Pancreas (tissue), 10 donors: ENCODE measurements around the gene DLG2. TPM values are rescaled to one million over a fixed set of nuclear protein-coding genes. Genes with fewer than 3 reads are reported as not detected.

Experiments
- ATAC-seq, 4 donors: fragments of 200-7000 bp; cut with Tn5 transposase; one replicate each; pipeline versions ENCODE4 v1.8.0 to v1.9.1; 2020; ENCODE audit warnings: mild to moderate bottlenecking in 4 of 4, moderate library complexity in 4 of 4
- DNase-seq, 6 donors: peaks; one replicate each; pipeline ENCODE4 v3.0.0-alpha.2; 2020
- FAIRE-seq: peaks from 2 replicates; lab custom pipeline; 2012; peaks lifted over from hg19 to GRCh38; lab: Jason Lieb, UNC
- H3K27ac ChIP-seq, 4 donors: fragments of 200-600 bp; sonication (generic); 1 replicate in 3 of 4; 2 replicates in 1 of 4; pipeline versions ENCODE4 v1.5.0 to v1.8.0; 2020
- H3K27me3 ChIP-seq, 4 donors: fragments of 200-600 bp; one replicate each; pipeline ENCODE4 v1.8.0; 2021
- H3K36me3 ChIP-seq, 3 donors: fragments of 200-600 bp; sonication (generic) in 1 of 3; one replicate each; pipeline versions ENCODE4 v1.5.0 to v1.8.0; 2020 to 2021
- H3K4me1 ChIP-seq, 3 donors: fragments of 200-600 bp; one replicate each; pipeline ENCODE4 v1.8.0; 2021
- H3K4me3 ChIP-seq, 4 donors: fragments of 200-600 bp; sonication (generic) in 2 of 4; one replicate each; pipeline versions ENCODE4 v1.5.0 to v1.8.0; 2020 to 2021
- H3K9me3 ChIP-seq, 4 donors: fragments of 200-600 bp; one replicate each; pipeline ENCODE4 v1.8.0; 2021
- WGBS, 2 donors: extraction: QIAGEN DNeasy Blood & Tissue Kit; methylation state at CpG; one replicate each; pipeline ENCODE4 v1.1.7; 2013; 5-methylcytosine and 5-hydroxymethylcytosine counted together
- intact Hi-C, 3 donors: fragments of 100-400 bp; cut with DNase I; formaldehyde crosslinking; loops; one replicate each; pipeline versions ENCODE4 v1.11.1 to v1.14.2; 2022
- polyA plus RNA-seq, 2 donors: library from polyadenylated mRNA; stranded (reverse); fragments of 200-250 nt; gene quantifications; one replicate each; pipeline ENCODE4 v1.2.3, GENCODE V29; 2013
- total RNA-seq, 6 donors: library from RNA; stranded (reverse); fragmentation: NEBNext Ultra II Directional in 4 of 6; extraction: Animal tissue kit (Norgen Biotek cat#: 25700) in 4 of 6; gene quantifications; one replicate each; pipeline versions ENCODE4 v1.2.1 to v1.2.4, GENCODE V29; 2021 to 2023
- TF ChIP-seq, protein P1 (sequence below), 4 donors: fragments of 200-600 bp; sonication (generic) in 3 of 4; IDR thresholded peaks; one replicate each; pipeline versions ENCODE4 v1.5.0 to v1.8.0; 2021; ENCODE audit warnings: antibody characterized with exemption in 4 of 4
- donor health status: healthy with polysubstance abuse.
- donor health status: DM: no; HTN: no; CAD: no; lungs with moderate emphysema.
- donor health status: DM: no; HTN: no; CAD: no.
- donor health status: control.
- donor health status: control.
- donor health status: Bipolar disorder and iron deficiency.
- donor health status: DM: yes; HTN: yes; CAD: no.
- donor health status: DM: no; HTN: no; CAD: no.
- donor health status: DM: no; HTN: no; CAD: no.
- donor health status: DM: yes; HTN: yes; CAD: no.

The DLG2 gene
- total and polyA plus RNA-seq, 8 donors: 1.2 to 5.4 (median 3.6) TPM

DNA sequence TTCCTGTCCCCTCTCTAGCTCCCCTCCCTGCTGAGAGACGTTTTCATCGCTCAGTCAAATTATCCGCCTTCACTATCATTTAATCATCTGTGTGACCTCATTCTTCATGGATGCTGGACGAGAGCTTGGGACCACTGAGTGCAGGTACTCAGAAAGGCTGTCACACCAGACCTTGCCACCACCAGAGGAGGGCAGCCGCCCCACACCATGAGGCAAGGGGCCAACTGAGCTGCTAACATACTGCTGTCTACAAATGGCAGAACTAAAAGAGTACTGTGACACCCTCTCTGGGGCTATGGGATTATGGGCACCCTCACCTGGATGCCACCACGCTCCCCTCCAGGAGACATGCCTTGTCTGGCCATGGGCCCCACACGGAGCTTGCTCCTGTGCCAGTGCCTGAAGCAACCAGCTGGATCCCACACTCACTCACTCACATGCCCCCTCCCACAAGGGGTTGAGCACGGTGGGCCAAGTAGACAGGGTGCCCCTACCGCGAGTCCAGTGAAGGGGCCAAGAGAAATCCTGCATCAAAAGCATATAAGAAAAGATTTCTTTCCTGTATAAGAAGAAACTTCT is 1670.9 kb downstream of the DLG2 start:
- ATAC-seq (no peak), DNase-seq (peak in 2 of 6 donors; percentile 24 to 43)

DNA sequence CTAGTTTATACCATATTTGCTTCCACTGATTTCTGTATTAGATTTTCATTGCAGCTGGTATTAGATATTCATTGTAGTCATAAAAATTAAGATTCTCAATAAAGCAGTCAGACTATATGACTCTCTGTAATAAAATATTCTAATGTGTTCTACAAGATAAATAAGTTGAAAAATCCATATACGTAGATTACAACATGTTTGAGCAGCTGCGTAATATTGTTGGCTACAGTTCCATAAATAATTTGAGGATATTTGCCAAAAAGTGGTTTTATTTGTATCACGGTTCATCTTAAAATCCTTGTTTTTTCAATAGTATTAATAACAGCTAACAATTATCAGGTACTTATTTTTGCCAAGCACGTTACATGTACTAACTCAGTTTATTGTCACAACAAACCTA is 1672.4 kb downstream of the DLG2 start:
- Histone ChIP-seq H3K4me1 (peaks cover 11 to 19% (median 12%) of the 10 kb centered on the region in 3 donors), H3K9me3 (no peaks in the 10 kb centered on the region), H3K27me3 (no peaks in the 10 kb centered on the region), H3K4me3 (no peak overlapping the region), H3K27ac (no peak overlapping the region), H3K36me3 (no peaks in the 10 kb centered on the region)
- TF ChIP-seq, protein P1, sequence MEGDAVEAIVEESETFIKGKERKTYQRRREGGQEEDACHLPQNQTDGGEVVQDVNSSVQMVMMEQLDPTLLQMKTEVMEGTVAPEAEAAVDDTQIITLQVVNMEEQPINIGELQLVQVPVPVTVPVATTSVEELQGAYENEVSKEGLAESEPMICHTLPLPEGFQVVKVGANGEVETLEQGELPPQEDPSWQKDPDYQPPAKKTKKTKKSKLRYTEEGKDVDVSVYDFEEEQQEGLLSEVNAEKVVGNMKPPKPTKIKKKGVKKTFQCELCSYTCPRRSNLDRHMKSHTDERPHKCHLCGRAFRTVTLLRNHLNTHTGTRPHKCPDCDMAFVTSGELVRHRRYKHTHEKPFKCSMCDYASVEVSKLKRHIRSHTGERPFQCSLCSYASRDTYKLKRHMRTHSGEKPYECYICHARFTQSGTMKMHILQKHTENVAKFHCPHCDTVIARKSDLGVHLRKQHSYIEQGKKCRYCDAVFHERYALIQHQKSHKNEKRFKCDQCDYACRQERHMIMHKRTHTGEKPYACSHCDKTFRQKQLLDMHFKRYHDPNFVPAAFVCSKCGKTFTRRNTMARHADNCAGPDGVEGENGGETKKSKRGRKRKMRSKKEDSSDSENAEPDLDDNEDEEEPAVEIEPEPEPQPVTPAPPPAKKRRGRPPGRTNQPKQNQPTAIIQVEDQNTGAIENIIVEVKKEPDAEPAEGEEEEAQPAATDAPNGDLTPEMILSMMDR (IDR thresholded peaks at IDR 0.05): no peak
- DNase-seq (no peak), ATAC-seq (peak in 1 of 4 donors; percentile 55), FAIRE-seq (no peak)
- intact Hi-C loops: no loop called here
- 41 to 43% methylated on average over 4 of the region's 4 CpGs for WGBS, 2 donors

More for the DNA sequence above, 1670.9 kb downstream of the DLG2 start:
- no peaks in the 10 kb centered on the region for H3K27me3 ChIP-seq
- no peak overlapping the region for H3K4me3 ChIP-seq
- H3K4me1 ChIP-seq: peaks cover 11 to 19% (median 12%) of the 10 kb centered on the region in 3 donors
- intact Hi-C loops: no loop called here
- TF ChIP-seq, protein P1 (IDR thresholded peaks at IDR 0.05): no peak
- H3K27ac ChIP-seq: no peak overlapping the region
- no peak for FAIRE-seq
- H3K9me3 ChIP-seq: no peaks in the 10 kb centered on the region
- 94 to 96% methylated on average over 10 of the region's 10 CpGs for WGBS, 2 donors
- H3K36me3 ChIP-seq: no peaks in the 10 kb centered on the region

DNA sequence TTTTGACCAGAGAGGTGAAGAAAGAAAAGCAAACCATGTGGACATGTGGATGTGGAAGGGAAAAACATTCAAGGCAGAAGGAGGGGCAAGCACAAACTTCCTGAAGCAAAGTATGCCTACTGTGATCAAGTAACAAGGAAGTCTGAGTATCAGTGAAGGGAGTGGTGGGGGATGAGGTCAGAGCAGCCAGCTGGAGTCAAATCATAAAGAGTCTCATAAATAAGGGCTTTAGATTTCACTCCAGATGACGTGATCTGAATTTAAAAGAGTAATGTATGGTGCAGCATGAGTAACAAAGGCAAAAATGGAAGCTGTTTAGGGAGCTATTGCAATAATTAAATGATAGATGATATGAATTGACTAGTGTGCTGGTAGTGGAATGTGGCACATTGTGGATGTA is 1675.6 kb downstream of the DLG2 start:
- Histone ChIP-seq H3K27me3 (no peaks in the 10 kb centered on the region), H3K36me3 (no peaks in the 10 kb centered on the region), H3K4me1 (peaks cover 0 to 8% (median 0%) of the 10 kb centered on the region in 3 donors), H3K4me3 (no peak overlapping the region), H3K9me3 (no peaks in the 10 kb centered on the region), H3K27ac (no peak overlapping the region)
- ATAC-seq: peak in 1 of 4 donors; percentile 38
- TF ChIP-seq, protein P1 (IDR thresholded peaks at IDR 0.05): no peak
- intact Hi-C loops: no loop called here
- no peak for DNase-seq
- 63 to 64% methylated on average over 1 of the region's 1 CpG for WGBS, 2 donors
- no peak for FAIRE-seq

DNA sequence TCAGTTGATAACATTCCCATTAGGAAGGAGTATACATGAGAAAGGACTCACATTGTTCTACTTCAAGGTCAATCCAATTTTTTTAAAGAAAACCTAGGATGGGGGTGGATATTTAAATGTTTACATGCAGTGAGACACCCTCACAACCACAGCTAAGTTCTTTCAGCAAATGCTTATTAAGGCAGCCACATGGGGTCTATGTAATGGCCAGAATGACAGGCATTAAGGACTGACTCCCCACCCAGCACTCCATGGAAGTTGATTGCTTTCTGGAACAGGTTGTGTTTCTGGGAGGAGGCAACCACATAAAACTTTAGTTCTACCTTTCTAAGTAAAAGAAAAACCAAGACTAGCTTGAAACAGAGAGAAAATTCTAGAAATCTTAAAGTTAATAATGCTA is 1678.9 kb downstream of the DLG2 start:
- H3K27ac ChIP-seq: no peak overlapping the region
- no peaks in the 10 kb centered on the region for H3K4me1 ChIP-seq
- no peaks in the 10 kb centered on the region for H3K27me3 ChIP-seq
- H3K4me3 ChIP-seq: no peak overlapping the region
- TF ChIP-seq, protein P1 (IDR thresholded peaks at IDR 0.05): no peak
- no peaks in the 10 kb centered on the region for H3K36me3 ChIP-seq
- intact Hi-C loops: no loop called here
- no peak for ATAC-seq
- DNase-seq: no peak
- no peak for FAIRE-seq
- H3K9me3 ChIP-seq: no peaks in the 10 kb centered on the region

DNA sequence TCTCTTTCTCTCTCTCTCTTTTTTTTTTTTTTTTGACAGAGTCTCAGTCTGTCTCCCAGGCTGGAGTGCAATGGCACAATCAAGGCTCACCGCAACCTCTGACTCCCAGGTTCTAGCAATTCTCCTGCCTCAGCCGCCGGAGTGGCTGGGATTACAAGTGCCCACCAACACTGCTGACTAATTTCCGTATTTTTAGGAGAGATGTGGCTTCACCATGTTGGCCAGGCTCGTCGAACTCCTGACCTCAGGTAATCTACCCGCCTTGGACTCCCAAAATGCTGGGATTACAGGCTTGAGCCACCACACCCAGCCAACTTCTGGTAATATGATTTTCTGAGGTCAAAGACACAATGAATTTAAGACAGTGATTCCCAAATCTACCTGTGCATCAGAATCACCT is 1681.2 kb downstream of the DLG2 start:
- no peak for DNase-seq
- H3K4me3 ChIP-seq: no peak overlapping the region
- TF ChIP-seq, protein P1 (IDR thresholded peaks at IDR 0.05): no peak
- intact Hi-C loops: no loop called here
- FAIRE-seq: no peak
- H3K36me3 ChIP-seq: no peaks in the 10 kb centered on the region
- no peak for ATAC-seq
- no peaks in the 10 kb centered on the region for H3K27me3 ChIP-seq
- WGBS, 2 donors: 86 to 90% methylated on average over 7 of the region's 7 CpGs
- no peak overlapping the region for H3K27ac ChIP-seq
- no peaks in the 10 kb centered on the region for H3K9me3 ChIP-seq
- H3K4me1 ChIP-seq: no peaks in the 10 kb centered on the region
